Measurements from ENCODE around the gene SLC6A13. TPM values are rescaled to one million over a fixed set of nuclear protein-coding genes. Genes with fewer than 3 reads are reported as not detected.

The SLC6A13 gene
- polyA plus RNA-seq, 2 of the 4 experiments (the other 2 are of a cell fraction), result 0.43 to 0.49 TPM

DNA sequence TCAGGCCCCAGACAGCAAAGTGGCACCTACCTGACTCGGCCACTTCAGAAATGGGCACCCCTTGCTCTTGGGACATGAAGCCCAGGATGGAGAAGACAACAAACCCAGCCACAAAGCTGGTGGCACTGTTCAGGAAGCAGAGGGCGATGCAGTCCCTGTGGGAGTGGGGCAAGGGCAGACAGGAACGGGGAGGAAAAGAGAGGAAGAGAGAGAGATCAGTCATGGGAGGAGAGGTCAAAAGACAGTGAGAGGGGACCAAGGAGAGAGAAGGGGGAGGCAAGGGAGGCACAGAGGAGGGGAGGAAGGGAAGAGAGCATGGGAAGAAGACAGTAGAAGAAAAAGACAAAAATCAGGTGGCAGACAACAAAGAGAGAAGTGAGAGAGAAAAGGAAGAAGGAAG is 65.3 kb downstream of the SLC6A13 start:
- TF ChIP-seq GATA3 (IDR thresholded peaks at IDR 0.05; ENCODE audit: borderline replicate concordance), result no peak
- no peak for TF ChIP-seq CHD2 (IDR thresholded peaks at IDR 0.05; ENCODE audit: low read length, partially characterized antibody)
- no peak for TF ChIP-seq EHMT2 (IDR thresholded peaks at IDR 0.05; ENCODE audit: low read depth)
- TF ChIP-seq KDM1A (IDR thresholded peaks at IDR 0.05; ENCODE audit: low read depth), result no peak
- TF ChIP-seq FOSL2 (IDR thresholded peaks at IDR 0.05), result no peak
- TF ChIP-seq FOSL2 (CRISPR knock-in tag; IDR thresholded peaks at IDR 0.05), result no peak
- POLR2A ChIA-PET, result no interaction called here
- CTCF ChIA-PET, result interaction anchor here (4.3 kb wide), 1 partner anchor 7 kb away, joined by 26 read pairs; no protein-coding TSS in a partner anchor
- ATAC-seq (no peak), FAIRE-seq (no peak), DNase-seq (ENCODE audit: low read depth in 1 of 2, low spot score in 1 of 2) (no peak)
- Histone ChIP-seq H3K4me2 (no peak overlapping the region), H3K4me1 (peaks cover 7% of the 10 kb centered on the region; the same call in 2 of the 3 replicates), H3K9me3 (no peaks in the 10 kb centered on the region), H3K27ac (no peak overlapping the region), H3K4me3 (no peak overlapping the region)
- 40% methylated on average over 3 of the region's 3 CpGs for WGBS (ENCODE audit: missing lambda C conversion rate)

DNA sequence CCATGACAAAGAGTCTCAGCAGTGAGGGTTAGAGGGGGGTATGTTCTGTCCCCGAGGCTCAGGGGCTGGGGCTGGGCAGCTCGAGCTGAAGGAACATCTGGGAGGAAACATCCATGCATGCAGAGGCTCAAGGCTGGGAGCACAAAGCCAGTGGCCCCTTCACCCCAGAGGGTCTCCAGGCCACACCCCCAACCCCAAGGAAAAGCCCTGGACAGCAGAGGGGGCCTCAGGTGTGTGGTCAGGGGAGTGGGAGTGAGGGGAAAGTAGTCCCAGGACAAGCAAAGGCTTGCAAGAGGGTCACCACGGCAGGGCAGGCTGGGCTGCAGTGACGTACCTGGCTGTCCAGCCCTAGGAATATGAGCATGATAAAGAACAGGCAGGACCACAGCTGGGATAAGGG is 66.2 kb downstream of the SLC6A13 start:
- TF ChIP-seq NR3C1 (IDR thresholded peaks at IDR 0.05), result no peak
- TF ChIP-seq NFE2L2 (conservative IDR thresholded peaks at IDR 0.05; ENCODE audit: low read length), result no peak
- no peak for TF ChIP-seq HOXA7 (CRISPR knock-in tag; IDR thresholded peaks at IDR 0.05)
- no peak for TF ChIP-seq HOXB5 (CRISPR knock-in tag; IDR thresholded peaks at IDR 0.05)
- ChIA-PET POLR2A (no interaction called here), CTCF (no interaction called here)
- no peak overlapping the region for H3K4me2 ChIP-seq
- H3K4me3 ChIP-seq, result no peak overlapping the region
- ATAC-seq, result no peak
- no peaks in the 10 kb centered on the region for H3K9me3 ChIP-seq
- no peak for DNase-seq (ENCODE audit: low read depth in 1 of 2, low spot score in 1 of 2)
- H3K27ac ChIP-seq, result no peak overlapping the region
- peaks cover 7% of the 10 kb centered on the region; the same call in 2 of the 3 replicates for H3K4me1 ChIP-seq
- 8% methylated on average over 4 of the region's 4 CpGs for WGBS (ENCODE audit: missing lambda C conversion rate)
- FAIRE-seq, result no peak

DNA sequence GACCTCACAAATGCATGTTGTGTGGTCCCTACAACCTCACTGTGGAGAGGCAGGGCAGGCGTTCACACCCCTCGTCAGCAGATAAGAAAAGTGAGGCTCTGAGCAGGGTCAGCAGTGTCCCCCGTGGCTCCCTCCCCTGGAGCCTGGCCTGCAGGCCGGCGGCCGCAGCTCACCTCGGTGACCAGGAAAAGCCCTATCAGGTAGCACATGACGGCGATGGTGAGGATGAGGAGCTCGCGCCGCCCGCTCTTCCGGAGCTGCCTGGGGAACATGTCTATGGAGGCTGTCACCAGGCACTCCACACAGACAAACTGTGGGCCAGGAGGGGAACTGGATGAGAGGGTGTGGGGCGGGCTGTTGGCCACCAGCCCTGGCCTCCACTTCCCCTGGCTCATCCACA is 66.7 kb downstream of the SLC6A13 start:
- Histone ChIP-seq H3K4me3 (no peak overlapping the region), H3K27ac (no peak overlapping the region), H3K4me1 (peaks cover 7% of the 10 kb centered on the region; the same call in 2 of the 3 replicates), H3K9me3 (no peaks in the 10 kb centered on the region), H3K4me2 (no peak overlapping the region)
- TF ChIP-seq, protein P1, sequence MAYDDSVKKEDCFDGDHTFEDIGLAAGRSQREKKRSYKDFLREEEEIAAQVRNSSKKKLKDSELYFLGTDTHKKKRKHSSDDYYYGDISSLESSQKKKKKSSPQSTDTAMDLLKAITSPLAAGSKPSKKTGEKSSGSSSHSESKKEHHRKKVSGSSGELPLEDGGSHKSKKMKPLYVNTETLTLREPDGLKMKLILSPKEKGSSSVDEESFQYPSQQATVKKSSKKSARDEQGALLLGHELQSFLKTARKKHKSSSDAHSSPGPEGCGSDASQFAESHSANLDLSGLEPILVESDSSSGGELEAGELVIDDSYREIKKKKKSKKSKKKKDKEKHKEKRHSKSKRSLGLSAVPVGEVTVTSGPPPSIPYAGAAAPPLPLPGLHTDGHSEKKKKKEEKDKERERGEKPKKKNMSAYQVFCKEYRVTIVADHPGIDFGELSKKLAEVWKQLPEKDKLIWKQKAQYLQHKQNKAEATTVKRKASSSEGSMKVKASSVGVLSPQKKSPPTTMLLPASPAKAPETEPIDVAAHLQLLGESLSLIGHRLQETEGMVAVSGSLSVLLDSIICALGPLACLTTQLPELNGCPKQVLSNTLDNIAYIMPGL (CRISPR knock-in tag; IDR thresholded peaks at IDR 0.05; ENCODE audit: borderline replicate concordance), result no peak
- WGBS (ENCODE audit: missing lambda C conversion rate), result 79% methylated on average over 14 of the region's 15 CpGs
- FAIRE-seq (no peak), DNase-seq (ENCODE audit: low read depth in 1 of 2, low spot score in 1 of 2) (no peak), ATAC-seq (no peak)
- POLR2A ChIA-PET, result no interaction called here
- CTCF ChIA-PET, result no interaction called here

DNA sequence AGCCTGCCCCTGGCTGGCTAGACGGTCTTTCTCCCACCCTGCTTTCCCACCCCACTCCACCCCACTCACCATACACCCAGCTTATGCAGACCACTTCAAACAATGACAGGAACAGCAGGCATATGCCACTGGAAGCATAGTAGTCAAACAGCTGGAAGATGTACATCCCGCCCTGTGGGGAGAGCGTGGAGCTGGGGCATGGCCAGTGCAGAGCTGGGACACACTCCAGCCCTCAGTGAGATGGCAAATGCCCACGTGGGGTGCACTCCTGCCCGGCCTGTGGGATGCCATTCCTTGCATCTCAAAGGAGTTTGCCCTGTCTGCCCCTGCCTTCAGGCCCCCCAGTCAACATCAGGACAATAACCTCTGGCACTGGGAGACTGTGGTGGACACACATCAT is 67.5 kb downstream of the SLC6A13 start:
- whole genome bisulfite sequencing (ENCODE audit: missing lambda C conversion rate), result 12% methylated on average over 3 of the region's 5 CpGs

DNA sequence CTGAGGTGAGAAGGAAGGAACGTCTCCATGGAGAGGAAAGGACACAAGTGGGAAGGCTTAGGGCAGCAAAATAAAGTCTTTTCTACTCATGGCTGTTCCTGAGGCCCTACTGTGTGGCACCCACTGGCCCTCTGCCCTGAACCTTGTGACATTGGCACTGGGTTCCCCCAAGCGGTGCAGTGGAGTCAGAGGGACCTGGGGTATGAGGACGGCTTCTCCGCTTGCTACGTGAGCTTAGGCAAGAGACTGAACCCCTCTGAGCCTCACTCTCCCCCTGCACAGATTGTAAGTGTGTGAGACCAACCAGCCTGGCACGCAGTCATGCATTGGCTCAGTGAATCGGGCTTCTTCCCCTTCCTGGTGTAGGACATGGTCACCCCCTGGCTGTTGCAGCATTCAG is 68.4 kb downstream of the SLC6A13 start:
- no peak overlapping the region for H3K27ac ChIP-seq

More for the DNA sequence above, 67.5 kb downstream of the SLC6A13 start:
- Histone ChIP-seq H3K9me3 (no peaks in the 10 kb centered on the region), H3K4me2 (no peak overlapping the region), H3K27ac (no peak overlapping the region), H3K4me1 (peaks cover 7% of the 10 kb centered on the region; the same call in 2 of the 3 replicates), H3K4me3 (no peak overlapping the region)
- DNase-seq (ENCODE audit: low read depth in 1 of 2, low spot score in 1 of 2), result no peak
- TF ChIP-seq RCOR1 (IDR thresholded peaks at IDR 0.05; ENCODE audit: low read depth, low read length) (no peak), CEBPB (IDR thresholded peaks at IDR 0.05) (no peak), FOSL2 (IDR thresholded peaks at IDR 0.05) (no peak), FOSL2 (CRISPR knock-in tag; IDR thresholded peaks at IDR 0.05) (no peak)
- ATAC-seq, result no peak
- CTCF ChIA-PET, result no interaction called here
- FAIRE-seq, result no peak
- POLR2A ChIA-PET, result no interaction called here

More for the DNA sequence above, 68.4 kb downstream of the SLC6A13 start:
- no peak overlapping the region for H3K4me3 ChIP-seq
- no peaks in the 10 kb centered on the region; the same call in 2 of the 3 replicates for H3K4me1 ChIP-seq
- 49% methylated on average over 7 of the region's 7 CpGs for WGBS (ENCODE audit: missing lambda C conversion rate)
- TF ChIP-seq, protein P2, sequence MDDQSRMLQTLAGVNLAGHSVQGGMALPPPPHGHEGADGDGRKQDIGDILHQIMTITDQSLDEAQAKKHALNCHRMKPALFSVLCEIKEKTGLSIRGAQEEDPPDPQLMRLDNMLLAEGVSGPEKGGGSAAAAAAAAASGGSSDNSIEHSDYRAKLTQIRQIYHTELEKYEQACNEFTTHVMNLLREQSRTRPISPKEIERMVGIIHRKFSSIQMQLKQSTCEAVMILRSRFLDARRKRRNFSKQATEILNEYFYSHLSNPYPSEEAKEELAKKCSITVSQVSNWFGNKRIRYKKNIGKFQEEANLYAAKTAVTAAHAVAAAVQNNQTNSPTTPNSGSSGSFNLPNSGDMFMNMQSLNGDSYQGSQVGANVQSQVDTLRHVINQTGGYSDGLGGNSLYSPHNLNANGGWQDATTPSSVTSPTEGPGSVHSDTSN (IDR thresholded peaks at IDR 0.05), result no peak
- TF ChIP-seq RAD21 (conservative IDR thresholded peaks at IDR 0.05 in 1 of 2, IDR thresholded peaks at IDR 0.05 in 1 of 2), result no peak
- H3K9me3 ChIP-seq, result no peaks in the 10 kb centered on the region
- POLR2A ChIA-PET, result no interaction called here
- CTCF ChIA-PET, result no interaction called here
- ATAC-seq (no peak), FAIRE-seq (no peak), DNase-seq (ENCODE audit: low read depth in 1 of 2, low spot score in 1 of 2) (no peak)
- no peak overlapping the region for H3K4me2 ChIP-seq
